Stimulated activated CD8-positive, alpha-beta memory T cell treated with anti-CD3 and anti-CD28 coated beads, Interleukin-15, amount 100 ng/mL, for 48 hours (primary cell): ENCODE results near the gene SLC4A2.

Source experiments
- DNase-seq, 2 donors: peaks; one replicate each; pipeline ENCODE4 v3.0.0-alpha.2; 2020; ENCODE audit warnings: low read depth in 2 of 2

Gene SLC4A2

DNA sequence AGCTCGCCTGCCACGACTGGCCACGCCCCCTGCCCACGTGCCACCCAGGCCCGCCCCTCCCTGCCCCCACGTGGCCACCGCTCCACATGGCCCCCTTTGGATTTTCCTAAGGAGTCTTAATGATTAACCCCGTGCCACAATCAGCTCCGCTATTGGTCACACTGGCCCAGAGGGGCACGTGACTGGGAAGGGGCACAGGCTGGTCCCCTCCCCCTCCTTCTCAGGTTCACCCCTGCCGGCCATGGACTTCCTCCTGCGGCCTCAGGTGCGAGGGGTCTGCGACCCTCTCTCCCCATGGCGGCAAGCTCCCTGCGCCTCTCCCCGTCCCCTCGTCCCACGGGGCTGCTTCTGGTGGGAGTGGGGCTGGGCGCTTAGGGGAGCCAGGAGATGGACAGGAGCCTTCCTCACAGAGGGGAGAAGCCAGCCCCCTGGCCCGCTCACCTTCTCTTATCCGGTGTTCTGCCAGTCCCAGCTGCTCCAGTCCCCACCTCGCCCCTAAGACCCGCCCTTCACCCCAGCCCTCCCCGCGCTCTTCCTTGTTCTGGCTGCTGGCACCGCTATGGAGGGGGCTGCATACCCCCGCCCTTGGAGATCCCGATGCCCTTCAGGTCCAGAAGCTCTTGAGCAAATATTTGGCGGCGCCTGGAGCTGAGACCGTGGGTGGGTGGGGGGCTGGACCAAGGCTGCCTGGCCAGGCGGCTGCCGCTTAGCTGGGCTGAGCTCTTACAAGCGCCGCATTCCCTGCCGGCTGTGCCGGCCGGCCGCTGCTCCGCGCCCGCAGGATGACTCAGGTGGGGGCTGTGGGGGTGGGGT lies 3.2 kb downstream of the SLC4A2 start:
- no peak for DNase-seq

DNA sequence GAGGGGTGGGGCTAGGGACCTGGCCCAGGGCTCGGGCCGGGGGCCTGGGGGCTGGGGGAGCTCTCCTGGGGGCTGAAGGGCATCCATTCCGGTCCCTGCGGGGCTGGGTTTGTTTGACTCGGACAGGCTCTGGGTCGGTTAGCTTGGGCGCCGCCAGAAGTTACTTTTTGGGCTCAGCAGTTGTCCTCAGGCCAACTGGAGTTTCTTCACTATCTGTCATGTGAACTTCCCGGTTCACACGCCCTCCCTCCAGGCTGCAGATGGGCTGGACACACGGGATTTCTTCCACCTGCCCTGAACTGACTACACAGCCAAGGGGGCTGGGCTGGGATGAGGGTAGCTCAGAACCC lies 3.8 kb downstream of the SLC4A2 start:
- no peak for DNase-seq

DNA sequence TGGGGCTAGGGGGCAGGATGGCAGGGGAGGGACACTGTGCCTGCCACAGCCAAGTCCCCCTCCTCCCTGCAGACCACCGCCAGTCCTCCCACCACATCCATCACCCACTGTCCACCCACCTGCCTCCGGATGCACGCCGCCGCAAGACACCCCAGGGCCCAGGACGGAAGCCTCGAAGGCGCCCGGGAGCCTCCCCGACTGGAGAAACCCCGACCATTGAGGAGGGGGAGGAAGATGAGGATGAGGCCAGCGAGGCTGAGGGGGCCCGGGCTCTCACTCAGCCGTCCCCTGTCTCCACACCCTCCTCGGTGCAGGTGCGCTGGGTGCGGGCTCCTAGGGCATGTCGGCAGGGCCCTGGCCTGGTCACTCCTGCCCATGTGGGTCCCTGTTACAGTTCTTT lies 5.1 kb downstream of the SLC4A2 start:
- no peak for DNase-seq

- no peak for DNase-seq
These were observed 5.6 kb downstream of the SLC4A2 start for GRCh38 chr7:151064993-151065392.

DNA sequence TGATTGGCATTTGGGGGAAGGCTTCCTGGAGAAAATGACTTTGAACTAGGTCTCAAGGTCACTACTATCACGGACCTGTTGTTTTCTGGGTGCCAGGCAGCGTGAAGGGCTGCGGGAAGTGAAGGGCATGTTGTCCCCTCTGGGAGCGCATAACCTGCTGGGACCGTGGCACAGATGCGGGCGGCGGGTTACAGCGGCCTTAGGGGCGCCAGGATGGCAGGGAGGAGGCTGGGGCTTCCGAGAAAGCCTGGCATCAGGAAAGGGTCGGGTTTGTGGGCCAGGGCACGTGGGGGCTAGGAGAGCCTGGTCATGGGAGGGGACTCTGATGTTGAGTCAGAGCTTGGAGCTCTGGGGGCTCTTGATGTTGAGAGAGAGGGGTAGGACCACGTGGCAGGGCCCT lies 6.1 kb downstream of the SLC4A2 start:
- no peak for DNase-seq

- no peak for DNase-seq
These were observed 7.0 kb downstream of the SLC4A2 start for GRCh38 chr7:151066273-151066974.

- no peak for DNase-seq
These were observed 8.8 kb downstream of the SLC4A2 start for GRCh38 chr7:151068069-151068773.

GRCh38 chr7:151069841-151070573 lies 10.6 kb downstream of the SLC4A2 start:
- no peak for DNase-seq

DNA sequence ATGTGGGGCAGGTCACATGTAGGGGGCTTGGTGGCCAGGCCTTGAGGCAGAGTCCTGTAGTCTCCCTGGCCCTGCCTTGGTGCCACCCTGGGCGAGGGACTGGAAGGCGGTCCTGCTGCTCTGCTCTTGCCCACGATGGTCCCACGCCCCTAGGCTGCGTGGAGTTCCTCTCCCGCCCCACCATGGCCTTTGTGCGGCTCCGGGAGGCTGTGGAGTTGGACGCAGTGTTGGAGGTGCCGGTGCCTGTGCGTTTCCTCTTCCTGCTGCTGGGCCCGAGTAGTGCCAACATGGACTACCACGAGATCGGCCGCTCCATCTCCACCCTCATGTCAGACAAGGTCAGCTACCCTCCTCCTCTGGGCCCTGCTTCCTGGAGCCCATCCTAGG lies 11.2 kb downstream of the SLC4A2 start:
- no peak for DNase-seq

DNA sequence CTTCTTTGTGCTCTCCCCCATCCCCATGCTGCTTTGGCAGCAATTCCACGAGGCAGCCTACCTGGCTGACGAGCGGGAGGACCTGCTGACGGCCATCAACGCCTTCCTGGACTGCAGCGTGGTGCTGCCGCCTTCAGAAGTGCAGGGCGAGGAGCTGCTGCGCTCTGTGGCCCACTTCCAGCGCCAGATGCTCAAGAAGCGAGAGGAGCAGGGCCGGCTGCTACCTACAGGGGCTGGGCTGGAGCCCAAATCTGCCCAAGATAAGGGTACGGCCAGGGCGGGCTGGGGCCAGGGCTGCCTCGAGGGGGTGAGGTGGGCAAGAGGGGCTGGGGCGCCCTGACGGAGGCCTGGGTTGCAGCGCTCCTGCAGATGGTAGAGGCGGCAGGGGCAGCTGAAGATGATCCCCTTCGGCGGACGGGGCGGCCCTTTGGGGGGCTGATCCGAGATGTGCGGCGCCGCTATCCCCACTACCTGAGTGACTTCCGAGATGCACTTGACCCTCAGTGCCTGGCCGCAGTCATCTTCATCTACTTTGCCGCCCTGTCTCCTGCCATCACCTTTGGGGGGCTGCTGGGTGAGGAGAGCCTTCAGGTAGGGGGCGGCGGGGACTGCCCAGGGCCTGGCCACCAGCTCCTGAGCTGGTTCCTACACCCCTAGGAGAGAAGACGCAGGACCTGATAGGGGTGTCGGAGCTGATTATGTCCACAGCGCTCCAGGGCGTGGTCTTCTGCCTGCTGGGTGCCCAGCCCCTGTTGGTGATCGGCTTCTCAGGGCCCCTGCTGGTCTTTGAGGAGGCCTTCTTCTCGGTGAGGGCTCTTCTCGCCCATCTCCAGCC lies 11.9 kb downstream of the SLC4A2 start:
- no peak for DNase-seq

DNA sequence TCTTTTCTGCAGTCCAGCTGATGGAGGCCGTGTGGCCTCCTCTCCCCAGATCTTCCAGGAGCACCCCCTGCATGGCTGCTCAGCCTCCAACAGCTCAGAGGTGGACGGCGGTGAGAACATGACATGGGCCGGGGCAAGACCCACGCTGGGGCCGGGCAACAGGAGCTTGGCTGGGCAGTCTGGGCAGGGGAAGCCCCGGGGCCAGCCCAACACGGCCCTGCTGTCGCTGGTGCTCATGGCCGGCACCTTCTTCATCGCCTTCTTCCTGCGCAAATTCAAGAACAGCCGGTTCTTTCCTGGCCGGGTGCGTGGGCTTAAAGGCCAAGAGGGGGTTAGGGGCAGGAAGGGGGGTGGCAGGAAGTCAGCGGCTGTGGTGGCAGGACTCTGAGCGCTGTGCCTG lies 14.6 kb downstream of the SLC4A2 start:
- DNase-seq = no peak

GRCh38 chr7:151074817-151075661 lies 15.7 kb downstream of the SLC4A2 start:
- DNase-seq = no peak

DNA sequence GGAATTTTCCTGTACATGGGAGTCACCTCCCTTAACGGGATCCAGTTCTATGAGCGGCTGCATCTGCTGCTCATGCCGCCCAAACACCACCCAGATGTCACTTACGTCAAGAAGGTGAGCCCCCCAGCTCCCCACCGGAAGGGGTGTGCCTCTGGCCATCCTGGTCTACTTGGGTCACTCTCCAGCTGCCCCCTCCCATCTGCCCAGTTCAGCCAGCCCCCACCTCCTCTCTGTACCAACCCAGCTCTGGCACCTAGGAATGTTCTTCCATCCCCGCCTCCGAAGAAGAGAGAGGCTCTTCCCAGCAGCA lies 16.2 kb downstream of the SLC4A2 start:
- no peak for DNase-seq

DNA sequence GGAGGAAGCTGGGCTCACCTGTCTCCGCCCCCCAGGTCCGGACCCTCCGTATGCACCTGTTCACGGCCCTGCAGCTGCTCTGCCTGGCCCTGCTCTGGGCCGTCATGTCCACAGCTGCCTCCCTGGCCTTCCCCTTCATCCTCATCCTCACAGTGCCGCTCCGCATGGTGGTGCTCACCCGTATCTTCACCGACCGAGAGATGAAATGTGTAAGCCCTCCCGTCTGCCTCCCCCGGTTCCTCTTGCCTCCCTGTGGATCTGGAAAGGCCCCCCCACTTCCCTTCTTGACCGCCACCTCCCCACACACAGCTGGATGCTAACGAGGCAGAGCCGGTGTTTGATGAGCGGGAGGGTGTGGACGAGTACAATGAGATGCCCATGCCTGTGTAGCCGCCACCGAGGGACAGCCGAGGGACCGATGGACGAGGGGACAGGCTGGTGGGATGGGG lies 16.6 kb downstream of the SLC4A2 start:
- no peak for DNase-seq

- no peak for DNase-seq
These were observed 17.7 kb downstream of the SLC4A2 start for GRCh38 chr7:151076863-151077704.

- no peak for DNase-seq
These were observed 18.4 kb downstream of the SLC4A2 start for GRCh38 chr7:151077705-151078232.

- DNase-seq = no peak
These were observed 19.0 kb downstream of the SLC4A2 start for GRCh38 chr7:151078233-151079040.

DNA sequence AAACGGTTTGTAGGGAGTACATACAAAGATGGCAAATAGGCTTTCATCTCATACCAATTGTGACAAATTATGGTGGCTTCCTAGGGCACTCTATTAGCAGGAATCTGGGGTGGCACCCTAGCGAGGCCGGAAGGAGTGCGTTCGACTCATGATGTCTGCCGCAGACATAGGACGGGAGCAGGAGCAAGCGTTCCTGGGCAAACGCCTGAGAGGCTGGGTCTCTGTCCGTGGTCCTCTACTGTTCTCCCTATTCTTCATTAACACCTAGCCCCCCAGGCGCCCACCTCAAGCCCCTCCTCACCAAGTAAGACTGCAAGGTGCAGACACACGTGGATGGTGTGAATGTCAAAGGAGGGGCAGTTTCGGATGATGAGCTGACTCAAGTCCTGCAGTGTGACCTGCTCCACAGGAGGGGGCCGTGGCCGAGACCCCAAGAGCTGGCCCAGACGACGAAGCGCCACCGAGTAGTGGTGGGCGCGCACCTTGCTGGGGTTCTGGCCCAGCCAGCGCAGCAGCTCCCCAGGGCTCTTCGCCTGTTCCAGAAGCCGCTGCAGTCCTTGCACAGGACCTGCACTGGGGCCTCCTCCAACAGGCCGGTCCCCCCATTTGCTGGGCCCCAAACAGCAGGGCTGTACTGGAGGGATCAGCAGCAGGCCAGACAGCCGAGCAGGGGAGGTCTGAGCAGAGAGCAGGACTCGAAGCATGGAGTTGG lies 20.0 kb downstream of the SLC4A2 start:
- no peak for DNase-seq
